Adipocyte (in vitro differentiated cells): ENCODE results near the gene LRP4.

Experiments used
- DNase-seq: peaks from one replicate; pipeline ENCODE4 v3.0.0-alpha.2; 2015; ENCODE audit warnings: low read depth
- H3K27me3 ChIP-seq: replicated peaks from 2 replicates; pipeline ENCODE4 v1.7.0; 2013; ENCODE audit warnings: mild to moderate bottlenecking, low read length, moderate library complexity; ENCODE audit not compliant: control insufficient read depth, insufficient read depth
- H3K36me3 ChIP-seq: 2 replicates; pipeline ENCODE4 v1.7.0; 2013; ENCODE audit warnings: low read length, mild to moderate bottlenecking, moderate library complexity; ENCODE audit not compliant: control insufficient read depth, insufficient read depth, severe bottlenecking
- H3K4me1 ChIP-seq: 2 replicates; pipeline ENCODE4 v1.7.0; 2013; ENCODE audit warnings: mild to moderate bottlenecking, low read length, moderate library complexity; ENCODE audit not compliant: control insufficient read depth, insufficient read depth
- H3K4me3 ChIP-seq: 2 replicates; pipeline ENCODE4 v1.7.0; 2013; ENCODE audit warnings: mild to moderate bottlenecking, low read length, moderate library complexity
- H3K9ac ChIP-seq: 2 replicates; pipeline ENCODE4 v1.7.0; 2013; ENCODE audit warnings: mild to moderate bottlenecking, low read length, moderate library complexity
- H3K9me3 ChIP-seq: 2 replicates; pipeline ENCODE4 v1.7.0; 2013; ENCODE audit warnings: mild to moderate bottlenecking, low read length, moderate library complexity; ENCODE audit not compliant: control insufficient read depth

LRP4 gene

GRCh38 chr11:46917762-46918082 lies 628 bp downstream of the LRP4 start:
- peak overlapping the region; percentile 85 for H3K9ac ChIP-seq
- H3K4me3 ChIP-seq, result peak overlapping the region; percentile 81
- DNase-seq, result peak; percentile 24
- H3K36me3 ChIP-seq, result no peaks in the 10 kb centered on the region
- H3K9me3 ChIP-seq, result no peaks in the 10 kb centered on the region
- no peaks in the 10 kb centered on the region for H3K27me3 ChIP-seq
- H3K4me1 ChIP-seq, result peaks cover 50% of the 10 kb centered on the region

- peak; percentile 19 for DNase-seq
- Histone ChIP-seq H3K4me3 (peak overlapping the region; percentile 81), H3K9ac (peak overlapping the region; percentile 85), H3K9me3 (no peaks in the 10 kb centered on the region), H3K36me3 (no peaks in the 10 kb centered on the region), H3K27me3 (no peaks in the 10 kb centered on the region), H3K4me1 (peaks cover 50% of the 10 kb centered on the region)
These were observed 1.1 kb downstream of the LRP4 start for GRCh38 chr11:46917109-46917761.

GRCh38 chr11:46916286-46917108 lies 1.9 kb downstream of the LRP4 start:
- Histone ChIP-seq H3K27me3 (no peaks in the 10 kb centered on the region), H3K9me3 (no peaks in the 10 kb centered on the region), H3K4me3 (peak overlapping the region; percentile 81), H3K4me1 (peaks cover 50% of the 10 kb centered on the region), H3K36me3 (no peaks in the 10 kb centered on the region), H3K9ac (peak overlapping the region; percentile 85)
- DNase-seq, result peak; percentile 86

- H3K27me3 ChIP-seq, result no peaks in the 10 kb centered on the region
- no peak overlapping the region for H3K4me3 ChIP-seq
- H3K36me3 ChIP-seq, result no peaks in the 10 kb centered on the region
- DNase-seq, result no peak
- H3K9me3 ChIP-seq, result no peaks in the 10 kb centered on the region
- no peak overlapping the region for H3K9ac ChIP-seq
- peaks cover 37% of the 10 kb centered on the region for H3K4me1 ChIP-seq
These were observed 3.4 kb downstream of the LRP4 start for GRCh38 chr11:46914910-46915309.

- H3K4me3 ChIP-seq, result peak overlapping the region; percentile 12
- H3K9me3 ChIP-seq, result no peaks in the 10 kb centered on the region
- DNase-seq, result peak; percentile 55
- H3K4me1 ChIP-seq, result peaks cover 32% of the 10 kb centered on the region
- H3K9ac ChIP-seq, result no peak overlapping the region
- H3K36me3 ChIP-seq, result no peaks in the 10 kb centered on the region
- no peaks in the 10 kb centered on the region for H3K27me3 ChIP-seq
These were observed 4.0 kb downstream of the LRP4 start for GRCh38 chr11:46914363-46914762.

GRCh38 chr11:46913484-46913883 lies 4.9 kb downstream of the LRP4 start:
- Histone ChIP-seq H3K27me3 (no peaks in the 10 kb centered on the region), H3K9me3 (no peaks in the 10 kb centered on the region), H3K9ac (no peak overlapping the region), H3K4me3 (no peak overlapping the region), H3K36me3 (no peaks in the 10 kb centered on the region), H3K4me1 (peaks cover 25% of the 10 kb centered on the region)
- DNase-seq, result no peak

GRCh38 chr11:46912526-46913150 lies 5.7 kb downstream of the LRP4 start:
- Histone ChIP-seq H3K9me3 (no peaks in the 10 kb centered on the region), H3K4me1 (peaks cover 25% of the 10 kb centered on the region), H3K27me3 (no peaks in the 10 kb centered on the region), H3K9ac (no peak overlapping the region), H3K4me3 (no peak overlapping the region), H3K36me3 (no peaks in the 10 kb centered on the region)
- no peak for DNase-seq

GRCh38 chr11:46907606-46908005 lies 10.7 kb downstream of the LRP4 start:
- no peaks in the 10 kb centered on the region for H3K9me3 ChIP-seq
- no peak for DNase-seq
- no peaks in the 10 kb centered on the region for H3K27me3 ChIP-seq
- H3K4me3 ChIP-seq, result no peak overlapping the region
- H3K9ac ChIP-seq, result no peak overlapping the region
- H3K4me1 ChIP-seq, result no peaks in the 10 kb centered on the region
- no peaks in the 10 kb centered on the region for H3K36me3 ChIP-seq

- DNase-seq, result peak; percentile 56
- H3K4me3 ChIP-seq, result no peak overlapping the region
These were observed 11.7 kb downstream of the LRP4 start for GRCh38 chr11:46906609-46907041.

GRCh38 chr11:46905806-46906205 lies 12.5 kb downstream of the LRP4 start:
- no peak for DNase-seq
- H3K27me3 ChIP-seq, result no peaks in the 10 kb centered on the region
- no peaks in the 10 kb centered on the region for H3K9me3 ChIP-seq
- no peak overlapping the region for H3K4me3 ChIP-seq
- H3K36me3 ChIP-seq, result no peaks in the 10 kb centered on the region
- H3K9ac ChIP-seq, result no peak overlapping the region
- no peaks in the 10 kb centered on the region for H3K4me1 ChIP-seq

More at GRCh38 chr11:46906609-46907041, 11.7 kb downstream of the LRP4 start:
- Histone ChIP-seq H3K9me3 (no peaks in the 10 kb centered on the region), H3K4me1 (no peaks in the 10 kb centered on the region), H3K36me3 (no peaks in the 10 kb centered on the region), H3K9ac (no peak overlapping the region), H3K27me3 (no peaks in the 10 kb centered on the region)

- H3K36me3 ChIP-seq, result no peaks in the 10 kb centered on the region
- H3K4me1 ChIP-seq, result no peaks in the 10 kb centered on the region
- H3K27me3 ChIP-seq, result no peaks in the 10 kb centered on the region
- DNase-seq, result no peak
- no peaks in the 10 kb centered on the region for H3K9me3 ChIP-seq
- no peak overlapping the region for H3K4me3 ChIP-seq
- no peak overlapping the region for H3K9ac ChIP-seq
These were observed 14.5 kb downstream of the LRP4 start for GRCh38 chr11:46903846-46904245.
